HepG2 (cell line): ENCODE measurements around the gene PDIA6. TPM values are rescaled to one million over a fixed set of nuclear protein-coding genes. Genes with fewer than 3 reads are reported as not detected.

Experiments used
- ATAC-seq: fragments of 200-7000 bp; cut with Tn5 transposase; 3 replicates; pipeline ENCODE4 v1.9.1; 2020; ENCODE audit warnings: mild to moderate bottlenecking, moderate library complexity
- BruUV-seq: library from RNA; stranded (reverse); fragments of 400-500 nt; replicated peaks from 2 replicates; lab custom pipeline; 2021; lab: Mats Ljungman, UMichigan
- CTCF ChIA-PET: fragments of 300-600 bp; formaldehyde crosslinking; extraction: SDS; loops from one replicate; lab custom pipeline; 2021; ENCODE audit warnings: low total read pairs, inconsistent platforms, low intra/inter-chr PET ratio; lab: Yijun Ruan, JAX
- POLR2A ChIA-PET: fragments of 350-600 bp; sonication (Branson Sonifier 250); formaldehyde crosslinking; loops from one replicate; lab custom pipeline; 2020; ENCODE audit warnings: antibody characterized with exemption, inconsistent platforms; lab: Yijun Ruan, JAX
- DNase-seq: peaks from one replicate; pipeline ENCODE4 v3.0.0-alpha.2; 2015; ENCODE audit warnings: low spot score
- FAIRE-seq: peaks from 3 replicates; lab custom pipeline; 2011; peaks lifted over from hg19 to GRCh38; lab: Jason Lieb, UNC
- H2AFZ ChIP-seq: one replicate; pipeline ENCODE4 v1.6.1; 2011; ENCODE audit warnings: low read length, inconsistent platforms
- H3K27ac ChIP-seq: fragments of 300-600 bp; 3 replicates; pipeline ENCODE4 v1.8.0; 2011; ENCODE audit warnings: mixed run types, mild to moderate bottlenecking, mixed read lengths, low read length, inconsistent platforms; ENCODE audit not compliant: insufficient read depth; ENCODE audit errors: extremely low read length
- H3K27me3 ChIP-seq, 2 experiments: fragments of 200-600 bp in 1 of 2; 2 replicates in 1 of 2; 3 replicates in 1 of 2; pipeline versions ENCODE4 v1.6.0 to v1.8.0; 2011; ENCODE audit warnings: low read length in 2 of 2, mild to moderate bottlenecking in 2 of 2, moderate library complexity in 2 of 2, inconsistent platforms in 1 of 2; ENCODE audit not compliant: insufficient read depth in 2 of 2, control insufficient read depth in 1 of 2
- H3K36me3 ChIP-seq, 2 experiments: fragments of 200-600 bp in 1 of 2; replicated peaks in 1 of 2; 2 replicates in 1 of 2; 3 replicates in 1 of 2; pipeline versions ENCODE4 v1.5.1 to v1.8.0; 2011; ENCODE audit warnings: low read length in 2 of 2, inconsistent platforms in 1 of 2; ENCODE audit not compliant: insufficient read depth in 2 of 2, control insufficient read depth in 1 of 2
- H3K4me1 ChIP-seq: 2 replicates; pipeline ENCODE4 v1.5.1; 2012; ENCODE audit warnings: low read length, inconsistent platforms; ENCODE audit not compliant: insufficient read depth
- H3K4me2 ChIP-seq: 2 replicates; pipeline ENCODE4 v1.6.0; 2011; ENCODE audit warnings: low read depth, low read length, inconsistent platforms
- H3K4me3 ChIP-seq, 3 experiments: fragments of 200-600 bp in 1 of 3; sonication (generic), shearing (Covaris generic) in 1 of 3; replicated peaks in 1 of 3; 2 replicates each; pipeline ENCODE4 v1.5.1; 2011 to 2016; ENCODE audit warnings: low read length in 3 of 3, inconsistent platforms in 2 of 3, low read depth in 2 of 3, mild to moderate bottlenecking in 2 of 3, control low read depth in 1 of 3, mixed read lengths in 1 of 3; ENCODE audit not compliant: insufficient read depth in 1 of 3
- H3K79me2 ChIP-seq: one replicate; pipeline ENCODE4 v1.6.1; 2011; ENCODE audit warnings: low read length, inconsistent platforms; ENCODE audit not compliant: insufficient read depth
- H3K9ac ChIP-seq: 2 replicates; pipeline ENCODE4 v1.6.0; 2011; ENCODE audit warnings: mild to moderate bottlenecking, low read depth, low read length, inconsistent platforms; ENCODE audit not compliant: insufficient read depth
- H3K9me3 ChIP-seq: 2 replicates; pipeline ENCODE4 v1.5.1; 2012; ENCODE audit warnings: mild to moderate bottlenecking, low read length
- H4K20me1 ChIP-seq: 2 replicates; pipeline ENCODE4 v1.6.0; 2011; ENCODE audit warnings: inconsistent platforms, mild to moderate bottlenecking, low read length, moderate library complexity; ENCODE audit not compliant: insufficient read depth
- CSRNP2 ChIP-seq: sonication (generic); formaldehyde crosslinking; conservative IDR thresholded peaks from 2 replicates; pipeline ENCODE4 v1.8.0; 2022; ENCODE audit warnings: low read depth, missing genetic modification reagents
- FOXK1 ChIP-seq: sonication (generic); formaldehyde crosslinking; IDR thresholded peaks from 2 replicates; pipeline ENCODE4 v1.4.0; 2020; ENCODE audit warnings: low read depth, missing genetic modification reagents, borderline replicate concordance
- FOXP4 ChIP-seq: sonication (generic); formaldehyde crosslinking; IDR thresholded peaks from 2 replicates; pipeline ENCODE4 v1.4.0; 2020; ENCODE audit warnings: missing genetic modification reagents
- KLF12 ChIP-seq: sonication (generic); formaldehyde crosslinking; IDR thresholded peaks from 2 replicates; pipeline ENCODE4 v1.4.0; 2020; ENCODE audit warnings: missing genetic modification reagents, borderline replicate concordance
- KLF9 ChIP-seq: IDR thresholded peaks from 2 replicates; pipeline ENCODE4 v1.6.1; 2016; ENCODE audit warnings: low read depth
- MBNL3 ChIP-seq: fragments of 250-450 bp; sonication (Bioruptor Pico); conservative IDR thresholded peaks from 2 replicates; pipeline ENCODE4 v1.8.0; 2022; ENCODE audit warnings: mild to moderate bottlenecking, inconsistent platforms
- MED13 ChIP-seq: sonication (generic); formaldehyde crosslinking; IDR thresholded peaks from 2 replicates; pipeline ENCODE4 v1.5.0; 2020; ENCODE audit warnings: missing genetic modification reagents
- NR1H2 ChIP-seq: sonication (generic); formaldehyde crosslinking; IDR thresholded peaks from 2 replicates; pipeline ENCODE4 v1.8.1; 2022; ENCODE audit warnings: low read depth, missing genetic modification reagents, borderline replicate concordance
- PRDM4 ChIP-seq: sonication (generic); formaldehyde crosslinking; IDR thresholded peaks from 2 replicates; pipeline ENCODE4 v1.9.0; 2021; ENCODE audit warnings: missing genetic modification reagents, borderline replicate concordance
- SMARCC2 ChIP-seq: fragments of 450-650 bp; IDR thresholded peaks from 2 replicates; pipeline ENCODE4 v1.6.1; 2017; ENCODE audit warnings: antibody characterized with exemption, mild to moderate bottlenecking
- TARDBP ChIP-seq: sonication (generic); formaldehyde crosslinking; IDR thresholded peaks from 2 replicates; pipeline ENCODE4 v1.8.0; 2022; ENCODE audit warnings: mild to moderate bottlenecking, missing genetic modification reagents
- ZFY ChIP-seq: sonication (generic); formaldehyde crosslinking; IDR thresholded peaks from 2 replicates; pipeline ENCODE4 v1.4.0; 2020; ENCODE audit warnings: missing genetic modification reagents
- ZNF121 ChIP-seq: sonication (generic); formaldehyde crosslinking; IDR thresholded peaks from 2 replicates; pipeline ENCODE4 v1.5.0; 2020; ENCODE audit warnings: mild to moderate bottlenecking, missing genetic modification reagents
- ZNF337 ChIP-seq: sonication (generic); formaldehyde crosslinking; IDR thresholded peaks from 2 replicates; pipeline ENCODE4 v1.5.1; 2020; ENCODE audit warnings: missing genetic modification reagents, low read depth, mild to moderate bottlenecking, borderline replicate concordance
- ZNF556 ChIP-seq: sonication (generic); formaldehyde crosslinking; IDR thresholded peaks from 2 replicates; pipeline ENCODE4 v1.4.0; 2020; ENCODE audit warnings: mild to moderate bottlenecking, missing genetic modification reagents, borderline replicate concordance
- ZNF572 ChIP-seq: sonication (generic); formaldehyde crosslinking; IDR thresholded peaks from 2 replicates; pipeline ENCODE4 v1.5.1; 2020; ENCODE audit warnings: mild to moderate bottlenecking, missing genetic modification reagents
- WGBS: methylation state at CpG from one replicate; pipeline ENCODE4 v1.1.6; 2017; ENCODE audit warnings: low lambda C conversion rate; 5-methylcytosine and 5-hydroxymethylcytosine counted together
- in situ Hi-C: cut with HindIII; loops from 2 replicates; pipeline ENCODE4 v1.10.0; 2017; ENCODE audit warnings: low pct_unique_long_range_greater_than_20kb; ENCODE audit not compliant: extremely low pct_ligation_motif_present
- intact Hi-C: fragments of 100-400 bp; cut with micrococcal nuclease; formaldehyde crosslinking; loops from one replicate; pipeline ENCODE4 v1.10.0; 2022; ENCODE audit not compliant: unreplicated experiment
- polyA plus RNA-seq, 8 experiments: library from polyadenylated mRNA; depleted of rRNA in 3 of 8; stranded (reverse) in 7 of 8; unstranded in 1 of 8; fragments of >200 nt; fragmentation: Illumina TruSeq in 4 of 8; extraction: Trizol in 4 of 8; gene quantifications; 2 replicates each; pipeline versions ENCODE4 v1.2.1 to v1.2.3, GENCODE V29; 2011 to 2016; ENCODE audit warnings: low read depth in 4 of 8, missing spikeins in 1 of 8, mixed read lengths in 1 of 8; ENCODE audit not compliant: insufficient read depth in 1 of 8
- total RNA-seq, 5 experiments: library from RNA; depleted of rRNA; stranded (reverse); fragments of >200 nt; fragmentation: Illumina TruSeq; extraction: Trizol; gene quantifications; 2 replicates each; pipeline ENCODE4 v1.2.3, GENCODE V29; 2016; ENCODE audit warnings: low read depth in 1 of 5

The PDIA6 gene
- total and polyA plus RNA-seq, 2 of the 13 experiments (the other 11 are each of a cell fraction or from before 2014, with no cell fraction given), result 586 to 642 TPM

- TF ChIP-seq CSRNP2 (CRISPR knock-in tag) (no peak), NR1H2 (CRISPR knock-in tag) (no peak), ZNF121 (no peak), MED13 (CRISPR knock-in tag) (no peak), KLF9 (CRISPR knock-in tag) (no peak), KLF12 (no peak), PRDM4 (CRISPR knock-in tag) (no peak), MBNL3 (CRISPR knock-in tag) (no peak)
Measured at GRCh38 chr2:10790228-10790973, 22.2 kb downstream of the PDIA6 start (continued).

GRCh38 chr2:10788855-10789254 lies 23.7 kb downstream of the PDIA6 start:
- H3K9me3 ChIP-seq, result no peaks in the 10 kb centered on the region
- ATAC-seq, result no peak
- no peak overlapping the region for H3K9ac ChIP-seq
- H3K36me3 ChIP-seq, result peaks cover 43 to 95% of the 10 kb centered on the region in 2 experiments
- no peak overlapping the region for H3K27ac ChIP-seq
- in situ Hi-C loops, result no loop called here
- peaks cover 12% of the 10 kb centered on the region for H3K4me1 ChIP-seq
- H2AFZ ChIP-seq, result no peak overlapping the region
- no TSS peak for BruUV-seq
- intact Hi-C loops, result no loop called here
- no peaks in the 10 kb centered on the region for H3K79me2 ChIP-seq
- ChIA-PET CTCF (no interaction called here), POLR2A (no interaction called here)
- H3K4me2 ChIP-seq, result no peak overlapping the region
- no peak for FAIRE-seq
- DNase-seq, result no peak
- no peak overlapping the region for H3K4me3 ChIP-seq
- 92% methylated on average over 8 of the region's 8 CpGs for WGBS
- peaks cover 19% of the 10 kb centered on the region for H4K20me1 ChIP-seq
- H3K27me3 ChIP-seq, result no peaks in the 10 kb centered on the region
- TF ChIP-seq ZNF337 (CRISPR knock-in tag) (no peak), FOXK1 (no peak), ZNF556 (no peak), ZNF572 (no peak), SMARCC2 (no peak), FOXP4 (CRISPR knock-in tag) (no peak), TARDBP (CRISPR knock-in tag) (no peak), ZFY (CRISPR knock-in tag) (no peak)
